ENCODE measurements around the gene PKNOX2.
A peak's percentile ranks its signal among the peaks of the same experiment; 100 is the strongest.

Gene PKNOX2

DNA sequence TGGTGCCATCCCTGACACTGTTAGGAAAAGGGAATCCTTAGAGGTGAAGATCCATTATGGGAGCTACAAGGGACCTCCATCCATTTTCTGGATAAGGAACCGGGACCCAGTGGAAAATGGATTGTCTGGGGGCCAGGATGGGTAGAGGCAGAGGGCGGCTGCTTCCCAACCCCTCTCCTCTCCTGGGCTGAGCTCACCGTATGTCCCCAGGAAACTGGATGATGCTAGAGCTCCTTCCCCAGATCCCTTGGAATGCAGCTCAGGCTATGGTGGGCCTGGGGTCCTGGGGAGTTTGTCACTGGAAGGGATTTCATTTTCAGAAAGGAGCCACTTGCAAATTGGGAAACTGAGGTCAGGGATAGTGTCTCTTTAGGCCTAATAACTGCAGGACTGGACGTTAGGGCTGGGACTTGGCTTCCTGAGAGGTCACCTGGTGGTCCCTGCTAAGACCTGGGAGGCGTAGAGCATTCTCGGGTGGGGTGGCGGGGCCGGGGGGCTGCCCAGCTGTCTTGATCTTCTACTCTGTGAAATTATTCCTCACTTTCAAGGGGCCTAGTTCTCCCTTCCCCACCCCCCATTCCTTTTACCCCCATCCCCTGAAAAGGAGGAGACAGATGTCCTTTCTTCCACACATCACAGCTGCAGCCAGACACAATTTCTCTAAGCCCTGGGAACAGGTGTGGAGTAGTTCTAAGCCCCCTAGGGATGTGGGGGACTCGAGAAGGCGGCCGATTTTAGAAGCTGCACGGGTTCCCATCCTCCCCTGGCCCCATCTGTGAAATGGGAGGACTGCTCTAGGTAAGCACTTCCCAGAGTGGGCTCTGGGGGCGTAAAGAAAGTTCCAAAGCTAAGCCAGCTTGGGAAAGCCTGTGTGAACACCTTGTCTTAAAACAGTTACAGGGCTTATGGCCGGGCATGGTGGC, 99.8 kb downstream of the PKNOX2 start:
- Histone ChIP-seq H2AFZ (ENCODE audit: insufficient read depth, low read length, poor library complexity) (no peak overlapping the region), H3K4me1 (ENCODE audit: control insufficient read depth in 1 of 2, insufficient read depth in 2 of 2, low read length in 2 of 2) (peaks cover 27 to 33% of the 10 kb centered on the region in 2 experiments), H3K4me3 (ENCODE audit: low read depth, low read length) (no peak overlapping the region), H3K18ac (ENCODE audit: low read length) (no peak overlapping the region), H4K91ac (ENCODE audit: low read depth, low read length) (peak overlapping the region; percentile 84), H2BK12ac (ENCODE audit: low read length) (peak overlapping the region; percentile 90), H3K4ac (ENCODE audit: low read depth, low read length) (peak overlapping the region; percentile 4), H3K4me2 (ENCODE audit: low read length) (no peak overlapping the region), H3K27ac (ENCODE audit: low read depth, low read length) (peak overlapping the region; percentile 59), H3K23ac (ENCODE audit: low read length) (no peak overlapping the region), H4K8ac (ENCODE audit: low read depth, low read length) (no peak overlapping the region), H4K12ac (ENCODE audit: low read depth, low read length) (no peak overlapping the region), H3K27me3 (ENCODE audit: insufficient read depth, low read length) (no peaks in the 10 kb centered on the region), H3K14ac (ENCODE audit: low read length) (peak overlapping the region; percentile 60), H3K79me1 (ENCODE audit: low read length) (peaks cover 25% of the 10 kb centered on the region), H3K9ac (ENCODE audit: low read length) (no peak overlapping the region), H3K36me3 (ENCODE audit: control insufficient read depth in 1 of 2, insufficient read depth in 2 of 2, low read length in 2 of 2) (no peaks in the 10 kb centered on the region), H3K9me3 (ENCODE audit: insufficient read depth, low read depth, low read length) (peaks cover 2% of the 10 kb centered on the region), H3K79me2 (ENCODE audit: control insufficient read depth, insufficient read depth, low read length, poor library complexity) (no peaks in the 10 kb centered on the region), H2BK120ac (ENCODE audit: insufficient read depth, low read length, poor library complexity) (peak overlapping the region; percentile 69), H2AK5ac (ENCODE audit: low read length) (peak overlapping the region; percentile 31), H2BK5ac (ENCODE audit: low read depth, low read length, poor library complexity) (peak overlapping the region; percentile 65)
- no peak for DNase-seq
- no CpG with 5 or more reads among the region's 14 CpGs for WGBS (ENCODE audit: extremely low coverage, insufficient coverage, insufficient read length)

DNA sequence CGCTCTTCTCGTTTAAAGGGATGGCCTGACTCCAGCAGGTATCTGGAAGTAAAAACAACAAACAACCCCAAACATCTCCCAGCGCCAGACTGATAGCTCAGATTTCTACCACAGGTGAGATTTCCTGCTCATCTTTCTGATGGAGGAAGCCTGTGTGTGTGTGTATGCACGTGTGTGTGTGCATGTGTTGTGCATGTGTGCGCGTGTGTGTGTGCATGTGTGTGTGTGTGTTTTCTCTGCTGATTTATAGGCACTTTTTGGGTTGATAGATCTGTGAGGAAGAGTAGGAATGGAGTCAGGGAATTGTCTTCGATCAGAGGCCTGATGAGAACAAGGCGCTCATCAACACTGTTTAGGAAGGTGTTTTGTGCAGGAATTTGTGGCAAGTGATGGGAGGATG, 103.0 kb downstream of the PKNOX2 start:
- Histone ChIP-seq H3K27me3 (ENCODE audit: insufficient read depth, low read length) (no peaks in the 10 kb centered on the region), H3K23ac (ENCODE audit: low read length) (no peak overlapping the region), H3K4me1 (ENCODE audit: control insufficient read depth in 1 of 2, insufficient read depth in 2 of 2, low read length in 2 of 2) (peaks cover 24 to 28% of the 10 kb centered on the region in 2 experiments), H3K14ac (ENCODE audit: low read length) (no peak overlapping the region), H2BK120ac (ENCODE audit: insufficient read depth, low read length, poor library complexity) (no peak overlapping the region), H3K9ac (ENCODE audit: low read length) (no peak overlapping the region), H3K79me2 (ENCODE audit: control insufficient read depth, insufficient read depth, low read length, poor library complexity) (no peaks in the 10 kb centered on the region), H4K8ac (ENCODE audit: low read depth, low read length) (no peak overlapping the region), H3K36me3 (ENCODE audit: control insufficient read depth in 1 of 2, insufficient read depth in 2 of 2, low read length in 2 of 2) (no peaks in the 10 kb centered on the region), H2BK5ac (ENCODE audit: low read depth, low read length, poor library complexity) (no peak overlapping the region), H2AFZ (ENCODE audit: insufficient read depth, low read length, poor library complexity) (no peak overlapping the region), H3K4ac (ENCODE audit: low read depth, low read length) (no peak overlapping the region), H3K9me3 (ENCODE audit: insufficient read depth, low read depth, low read length) (peaks cover 2% of the 10 kb centered on the region), H3K27ac (ENCODE audit: low read depth, low read length) (no peak overlapping the region), H2AK5ac (ENCODE audit: low read length) (no peak overlapping the region), H3K4me2 (ENCODE audit: low read length) (no peak overlapping the region), H3K4me3 (ENCODE audit: low read depth, low read length) (no peak overlapping the region), H2BK12ac (ENCODE audit: low read length) (no peak overlapping the region), H4K91ac (ENCODE audit: low read depth, low read length) (no peak overlapping the region), H3K79me1 (ENCODE audit: low read length) (peaks cover 17% of the 10 kb centered on the region), H3K18ac (ENCODE audit: low read length) (no peak overlapping the region), H4K12ac (ENCODE audit: low read depth, low read length) (no peak overlapping the region)
- WGBS (ENCODE audit: extremely low coverage, insufficient coverage, insufficient read length), result no CpG with 5 or more reads among the region's 8 CpGs
- DNase-seq, result no peak

DNA sequence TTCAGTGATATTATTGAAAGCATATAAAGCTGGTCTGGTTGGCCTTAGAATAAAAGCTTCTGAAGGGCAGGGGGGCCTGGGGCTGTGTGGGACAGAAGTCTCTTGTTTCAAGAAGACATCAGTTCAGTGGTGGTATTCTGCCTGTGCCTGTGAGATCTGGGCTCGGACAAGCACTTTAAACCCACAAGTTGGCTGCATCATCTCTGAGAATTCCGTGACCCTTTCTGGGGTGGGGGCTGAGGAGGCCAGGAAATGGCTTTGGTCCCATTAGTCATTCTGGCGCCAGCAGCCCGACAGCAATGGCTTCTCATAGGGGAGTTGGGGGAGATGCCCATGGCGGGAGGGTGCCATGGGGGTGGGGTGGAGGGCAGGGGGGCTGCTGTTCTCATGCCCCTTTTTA, 104.1 kb downstream of the PKNOX2 start:
- Histone ChIP-seq H3K4me2 (ENCODE audit: low read length) (no peak overlapping the region), H2AFZ (ENCODE audit: insufficient read depth, low read length, poor library complexity) (no peak overlapping the region), H4K12ac (ENCODE audit: low read depth, low read length) (no peak overlapping the region), H4K91ac (ENCODE audit: low read depth, low read length) (no peak overlapping the region), H2BK120ac (ENCODE audit: insufficient read depth, low read length, poor library complexity) (no peak overlapping the region), H3K79me2 (ENCODE audit: control insufficient read depth, insufficient read depth, low read length, poor library complexity) (no peaks in the 10 kb centered on the region), H4K8ac (ENCODE audit: low read depth, low read length) (no peak overlapping the region), H3K9ac (ENCODE audit: low read length) (no peak overlapping the region), H3K79me1 (ENCODE audit: low read length) (peaks cover 10% of the 10 kb centered on the region), H2BK12ac (ENCODE audit: low read length) (no peak overlapping the region), H3K18ac (ENCODE audit: low read length) (no peak overlapping the region), H3K4me1 (ENCODE audit: control insufficient read depth in 1 of 2, insufficient read depth in 2 of 2, low read length in 2 of 2) (peaks cover 19 to 24% of the 10 kb centered on the region in 2 experiments), H3K9me3 (ENCODE audit: insufficient read depth, low read depth, low read length) (peaks cover 2% of the 10 kb centered on the region), H3K14ac (ENCODE audit: low read length) (no peak overlapping the region), H3K4me3 (ENCODE audit: low read depth, low read length) (no peak overlapping the region), H3K23ac (ENCODE audit: low read length) (no peak overlapping the region), H3K27ac (ENCODE audit: low read depth, low read length) (no peak overlapping the region), H3K4ac (ENCODE audit: low read depth, low read length) (no peak overlapping the region), H3K27me3 (ENCODE audit: insufficient read depth, low read length) (no peaks in the 10 kb centered on the region), H2BK5ac (ENCODE audit: low read depth, low read length, poor library complexity) (no peak overlapping the region), H3K36me3 (ENCODE audit: control insufficient read depth in 1 of 2, insufficient read depth in 2 of 2, low read length in 2 of 2) (no peaks in the 10 kb centered on the region), H2AK5ac (ENCODE audit: low read length) (no peak overlapping the region)
- WGBS (ENCODE audit: extremely low coverage, insufficient coverage, insufficient read length), result no CpG with 5 or more reads among the region's 5 CpGs
- DNase-seq, result no peak

DNA sequence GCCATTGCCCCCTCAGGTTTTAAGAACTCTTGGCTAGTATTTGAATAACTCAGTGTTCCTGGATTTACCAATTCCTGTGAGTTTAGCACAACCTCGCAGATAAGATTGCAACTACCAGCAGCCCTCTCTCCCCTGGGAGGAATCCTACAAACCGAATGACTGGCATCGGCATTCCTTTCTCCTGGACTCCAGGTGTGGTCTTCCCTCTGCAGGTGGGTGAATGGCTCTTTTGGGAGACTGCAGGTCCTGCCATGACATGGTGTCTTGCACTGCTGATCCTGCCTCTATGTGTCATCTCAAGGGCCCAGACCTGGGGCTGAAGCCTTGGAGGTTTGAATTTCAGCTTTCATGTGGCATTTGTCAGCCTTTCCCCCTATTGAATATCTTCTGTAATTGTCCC, 105.6 kb downstream of the PKNOX2 start:
- H3K79me1 ChIP-seq (ENCODE audit: low read length), result peaks cover 2% of the 10 kb centered on the region
- H2AFZ ChIP-seq (ENCODE audit: insufficient read depth, low read length, poor library complexity), result no peak overlapping the region
- peak; percentile 76 to 81 for DNase-seq
- WGBS (ENCODE audit: extremely low coverage, insufficient coverage, insufficient read length), result no CpG with 5 or more reads among the region's 3 CpGs
- no peak overlapping the region for H4K8ac ChIP-seq (ENCODE audit: low read depth, low read length)
- H3K23ac ChIP-seq (ENCODE audit: low read length), result no peak overlapping the region
- no peak overlapping the region for H3K4me3 ChIP-seq (ENCODE audit: low read depth, low read length)
- no peak overlapping the region for H4K12ac ChIP-seq (ENCODE audit: low read depth, low read length)
- no peak overlapping the region for H4K91ac ChIP-seq (ENCODE audit: low read depth, low read length)
- H3K79me2 ChIP-seq (ENCODE audit: control insufficient read depth, insufficient read depth, low read length, poor library complexity), result no peaks in the 10 kb centered on the region
- no peak overlapping the region for H3K4me2 ChIP-seq (ENCODE audit: low read length)
- peaks cover 12 to 16% of the 10 kb centered on the region in 2 experiments for H3K4me1 ChIP-seq (ENCODE audit: control insufficient read depth in 1 of 2, insufficient read depth in 2 of 2, low read length in 2 of 2)
- no peak overlapping the region for H3K14ac ChIP-seq (ENCODE audit: low read length)
- no peak overlapping the region for H2AK5ac ChIP-seq (ENCODE audit: low read length)
- H3K9ac ChIP-seq (ENCODE audit: low read length), result no peak overlapping the region
- H3K27ac ChIP-seq (ENCODE audit: low read depth, low read length), result no peak overlapping the region
- peaks cover 2% of the 10 kb centered on the region for H3K9me3 ChIP-seq (ENCODE audit: insufficient read depth, low read depth, low read length)
- no peak overlapping the region for H2BK120ac ChIP-seq (ENCODE audit: insufficient read depth, low read length, poor library complexity)
- H3K27me3 ChIP-seq (ENCODE audit: insufficient read depth, low read length), result no peaks in the 10 kb centered on the region
- no peak overlapping the region for H2BK5ac ChIP-seq (ENCODE audit: low read depth, low read length, poor library complexity)
- no peak overlapping the region for H3K18ac ChIP-seq (ENCODE audit: low read length)
- H3K36me3 ChIP-seq (ENCODE audit: control insufficient read depth in 1 of 2, insufficient read depth in 2 of 2, low read length in 2 of 2), result no peaks in the 10 kb centered on the region
- no peak overlapping the region for H3K4ac ChIP-seq (ENCODE audit: low read depth, low read length)
- no peak overlapping the region for H2BK12ac ChIP-seq (ENCODE audit: low read length)
